Adipose tissue (tissue), 3 donors: ENCODE results near the gene ALLC. TPM values are rescaled to one million over a fixed set of nuclear protein-coding genes. Genes with fewer than 3 reads are reported as not detected.

ENCODE experiments used
- H3K27ac ChIP-seq: one replicate; pipeline ENCODE4 v1.5.1; 2013; ENCODE audit warnings: low read depth, low read length
- WGBS, 3 donors: extraction: QIAGEN DNeasy Blood & Tissue Kit; methylation state at CpG; one replicate each; pipeline ENCODE4 v1.1.7; 2013; 5-methylcytosine and 5-hydroxymethylcytosine counted together
- polyA plus RNA-seq, 3 donors: library from polyadenylated mRNA; stranded (reverse); fragments of 200-250 nt; gene quantifications; one replicate each; pipeline ENCODE4 v1.2.3, GENCODE V29; 2013
- donor health status: healthy with polysubstance abuse.
- donor health status: Bipolar disorder and iron deficiency.
- donor health status: healthy.

ALLC gene
- polyA plus RNA-seq, 3 donors, result 0.04 to 0.45 TPM; not detected in 1

- H3K27ac ChIP-seq, result no peak overlapping the region
- 55 to 88% (median 79%) methylated on average over 16 of the region's 16 CpGs for WGBS, 3 donors
Observed at GRCh38 chr2:3665886-3666612, 8.0 kb downstream of the ALLC start.

- 86 to 89% (median 89%) methylated on average over 18 of the region's 18 CpGs for WGBS, 3 donors
Observed at GRCh38 chr2:3666613-3666975, 8.6 kb downstream of the ALLC start.

GRCh38 chr2:3667151-3667631 lies 9.2 kb downstream of the ALLC start:
- WGBS, 3 donors, result 68 to 72% (median 68%) methylated on average over 23 of the region's 23 CpGs
- no peak overlapping the region for H3K27ac ChIP-seq

More at GRCh38 chr2:3666613-3666975, 8.6 kb downstream of the ALLC start:
- H3K27ac ChIP-seq, result no peak overlapping the region

GRCh38 chr2:3669656-3670055 lies 11.7 kb downstream of the ALLC start:
- H3K27ac ChIP-seq, result no peak overlapping the region
- WGBS, 3 donors, result 82 to 89% (median 83%) methylated on average over 8 of the region's 8 CpGs

GRCh38 chr2:3670376-3670775 lies 12.4 kb downstream of the ALLC start:
- no peak overlapping the region for H3K27ac ChIP-seq
- WGBS, 3 donors, result 88 to 90% (median 90%) methylated on average over 15 of the region's 15 CpGs

GRCh38 chr2:3670941-3671340 lies 12.9 kb downstream of the ALLC start:
- H3K27ac ChIP-seq, result no peak overlapping the region
- WGBS, 3 donors, result 75 to 84% (median 82%) methylated on average over 11 of the region's 11 CpGs

GRCh38 chr2:3672861-3673678 lies 15.1 kb downstream of the ALLC start:
- 79 to 81% (median 81%) methylated on average over 9 of the region's 9 CpGs for WGBS, 3 donors
- no peak overlapping the region for H3K27ac ChIP-seq

- H3K27ac ChIP-seq, result no peak overlapping the region
- 81 to 93% (median 85%) methylated on average over 9 of the region's 9 CpGs for WGBS, 3 donors
Observed at GRCh38 chr2:3674066-3674845, 16.3 kb downstream of the ALLC start.

- 90 to 93% (median 91%) methylated on average over 4 of the region's 4 CpGs for WGBS, 3 donors
- H3K27ac ChIP-seq, result no peak overlapping the region
Observed at GRCh38 chr2:3675687-3676086, 17.7 kb downstream of the ALLC start.

GRCh38 chr2:3677436-3677835 lies 19.4 kb downstream of the ALLC start:
- no peak overlapping the region for H3K27ac ChIP-seq
- WGBS, 3 donors, result 72 to 89% (median 85%) methylated on average over 9 of the region's 9 CpGs

- no peak overlapping the region for H3K27ac ChIP-seq
- WGBS, 3 donors, result 72 to 81% (median 74%) methylated on average over 9 of the region's 9 CpGs
Observed at GRCh38 chr2:3678212-3678611, 20.2 kb downstream of the ALLC start.

- 64 to 96% (median 91%) methylated on average over 2 of the region's 2 CpGs for WGBS, 3 donors
- H3K27ac ChIP-seq, result no peak overlapping the region
Observed at GRCh38 chr2:3679180-3679579, 21.2 kb downstream of the ALLC start.

- WGBS, 3 donors, result 80 to 87% (median 85%) methylated on average over 23 of the region's 23 CpGs
Observed at GRCh38 chr2:3679616-3680393, 21.8 kb downstream of the ALLC start.

GRCh38 chr2:3680548-3681345 lies 22.7 kb downstream of the ALLC start:
- 88 to 90% (median 90%) methylated on average over 18 of the region's 18 CpGs for WGBS, 3 donors
- no peak overlapping the region for H3K27ac ChIP-seq

More at GRCh38 chr2:3679616-3680393, 21.8 kb downstream of the ALLC start:
- no peak overlapping the region for H3K27ac ChIP-seq

- no peak overlapping the region for H3K27ac ChIP-seq
- 79 to 90% (median 86%) methylated on average over 5 of the region's 5 CpGs for WGBS, 3 donors
Observed at GRCh38 chr2:3681625-3682024, 23.6 kb downstream of the ALLC start.

GRCh38 chr2:3682811-3683210 lies 24.8 kb downstream of the ALLC start:
- 69 to 84% (median 70%) methylated on average over 6 of the region's 6 CpGs for WGBS, 3 donors
- no peak overlapping the region for H3K27ac ChIP-seq

- 34 to 64% (median 57%) methylated on average over 3 of the region's 3 CpGs for WGBS, 3 donors
- no peak overlapping the region for H3K27ac ChIP-seq
Observed at GRCh38 chr2:3683748-3684454, 25.9 kb downstream of the ALLC start.
